ENCODE measurements around the gene SLC35E4.

SLC35E4 gene

DNA sequence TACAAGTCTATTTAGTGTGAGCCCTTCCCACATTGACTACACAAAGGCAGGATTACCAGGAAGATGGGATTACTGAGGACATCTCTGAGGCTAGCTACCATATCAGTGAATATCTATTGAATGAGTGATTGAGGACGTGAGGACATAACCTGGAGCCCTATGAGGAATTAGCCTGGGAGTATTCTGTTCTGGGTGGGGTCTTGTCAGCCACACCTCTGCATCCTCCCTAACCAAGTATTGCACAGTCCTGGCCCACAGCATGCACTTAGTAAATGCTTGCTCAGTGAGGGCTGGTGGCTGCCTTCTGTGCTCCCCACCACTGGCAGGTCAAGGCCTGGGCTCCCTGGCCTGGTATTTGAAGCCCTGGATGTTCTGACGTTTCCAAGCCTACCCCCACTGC is 17.3 kb downstream of the SLC35E4 start:
- no peak overlapping the region for H3K4me3 ChIP-seq (ENCODE audit: low read depth, low read length)
- no peaks in the 10 kb centered on the region for H3K27me3 ChIP-seq (ENCODE audit: insufficient read depth, low read length)
- H3K79me2 ChIP-seq (ENCODE audit: control insufficient read depth, insufficient read depth, low read length, unreplicated experiment), result no peaks in the 10 kb centered on the region
- H3K36me3 ChIP-seq (ENCODE audit: insufficient read depth, low read length), result no peaks in the 10 kb centered on the region
- H3K4me1 ChIP-seq (ENCODE audit: control insufficient read depth, insufficient read depth, low read length, unreplicated experiment), result peaks cover 9% of the 10 kb centered on the region
- no peak overlapping the region for H2AFZ ChIP-seq (ENCODE audit: low read length, unreplicated experiment)
- H3K27ac ChIP-seq (ENCODE audit: low read depth, low read length), result no peak overlapping the region

DNA sequence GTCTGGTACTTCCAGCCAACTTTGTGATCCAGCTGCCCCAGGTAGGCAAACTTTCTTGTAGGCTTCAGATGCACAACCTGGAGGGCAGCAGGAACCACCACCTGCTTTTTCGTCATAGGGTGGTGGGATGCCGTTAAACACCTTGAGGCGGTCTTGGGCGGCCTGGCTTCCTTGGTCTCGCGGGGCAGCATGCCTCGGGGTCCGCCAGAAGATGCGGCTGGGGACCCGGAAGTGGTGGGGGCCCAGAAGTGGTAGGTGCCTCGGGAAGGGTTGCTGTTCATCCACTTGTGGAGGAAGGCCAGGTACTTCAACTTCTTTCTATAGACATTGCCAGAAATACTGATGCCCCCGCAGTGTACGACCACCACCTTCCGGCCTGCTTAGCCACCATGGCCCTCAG is 18.8 kb downstream of the SLC35E4 start:
- no peak overlapping the region for H3K27ac ChIP-seq (ENCODE audit: low read depth, low read length)
- no peak overlapping the region for H3K4me3 ChIP-seq (ENCODE audit: low read depth, low read length)
- no peaks in the 10 kb centered on the region for H3K36me3 ChIP-seq (ENCODE audit: insufficient read depth, low read length)
- no peak overlapping the region for H2AFZ ChIP-seq (ENCODE audit: low read length, unreplicated experiment)
- peaks cover 4% of the 10 kb centered on the region for H3K4me1 ChIP-seq (ENCODE audit: control insufficient read depth, insufficient read depth, low read length, unreplicated experiment)
- no peaks in the 10 kb centered on the region for H3K79me2 ChIP-seq (ENCODE audit: control insufficient read depth, insufficient read depth, low read length, unreplicated experiment)
- H3K27me3 ChIP-seq (ENCODE audit: insufficient read depth, low read length), result no peaks in the 10 kb centered on the region

GRCh38 chr22:30655532-30655931 is 20.0 kb downstream of the SLC35E4 start:
- Histone ChIP-seq H3K4me1 (ENCODE audit: control insufficient read depth, insufficient read depth, low read length, unreplicated experiment) (no peaks in the 10 kb centered on the region), H3K27me3 (ENCODE audit: insufficient read depth, low read length) (no peaks in the 10 kb centered on the region), H3K36me3 (ENCODE audit: insufficient read depth, low read length) (no peaks in the 10 kb centered on the region), H3K27ac (ENCODE audit: low read depth, low read length) (no peak overlapping the region), H3K4me3 (ENCODE audit: low read depth, low read length) (no peak overlapping the region), H2AFZ (ENCODE audit: low read length, unreplicated experiment) (no peak overlapping the region), H3K79me2 (ENCODE audit: control insufficient read depth, insufficient read depth, low read length, unreplicated experiment) (no peaks in the 10 kb centered on the region)

DNA sequence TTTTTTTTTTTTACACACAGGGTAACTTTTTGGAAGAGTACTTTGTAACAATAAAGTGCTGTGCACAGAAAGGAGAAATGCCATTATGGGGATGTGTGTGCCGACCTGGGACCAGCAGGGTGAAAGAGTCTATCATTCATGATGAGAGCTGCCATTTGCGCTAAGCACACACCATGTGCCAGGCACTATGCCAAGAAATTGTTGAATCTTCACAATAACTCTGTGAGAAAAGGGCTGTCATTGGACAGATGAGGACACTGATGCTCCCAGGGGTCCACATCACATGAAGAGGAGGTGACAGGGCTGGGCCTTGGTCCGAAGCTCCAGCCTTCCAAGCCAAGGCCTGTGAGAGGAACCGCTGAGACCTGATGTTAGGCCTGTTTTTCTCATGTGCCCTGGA is 26.5 kb downstream of the SLC35E4 start:
- Histone ChIP-seq H3K27me3 (ENCODE audit: insufficient read depth, low read length) (no peaks in the 10 kb centered on the region), H2AFZ (ENCODE audit: low read length, unreplicated experiment) (no peak overlapping the region), H3K36me3 (ENCODE audit: insufficient read depth, low read length) (no peaks in the 10 kb centered on the region), H3K4me1 (ENCODE audit: control insufficient read depth, insufficient read depth, low read length, unreplicated experiment) (no peaks in the 10 kb centered on the region), H3K4me3 (ENCODE audit: low read depth, low read length) (no peak overlapping the region), H3K79me2 (ENCODE audit: control insufficient read depth, insufficient read depth, low read length, unreplicated experiment) (no peaks in the 10 kb centered on the region), H3K27ac (ENCODE audit: low read depth, low read length) (no peak overlapping the region)

GRCh38 chr22:30664798-30665197 is 29.2 kb downstream of the SLC35E4 start:
- no peaks in the 10 kb centered on the region for H3K27me3 ChIP-seq (ENCODE audit: insufficient read depth, low read length)
- no peak overlapping the region for H3K27ac ChIP-seq (ENCODE audit: low read depth, low read length)

GRCh38 chr22:30665266-30665665 is 29.7 kb downstream of the SLC35E4 start:
- H3K4me3 ChIP-seq (ENCODE audit: low read depth, low read length), result no peak overlapping the region
- peaks cover 5% of the 10 kb centered on the region for H3K4me1 ChIP-seq (ENCODE audit: control insufficient read depth, insufficient read depth, low read length, unreplicated experiment)
- H3K36me3 ChIP-seq (ENCODE audit: insufficient read depth, low read length), result no peaks in the 10 kb centered on the region
- no peak overlapping the region for H2AFZ ChIP-seq (ENCODE audit: low read length, unreplicated experiment)
- H3K27ac ChIP-seq (ENCODE audit: low read depth, low read length), result no peak overlapping the region
- H3K27me3 ChIP-seq (ENCODE audit: insufficient read depth, low read length), result no peaks in the 10 kb centered on the region
- H3K79me2 ChIP-seq (ENCODE audit: control insufficient read depth, insufficient read depth, low read length, unreplicated experiment), result no peaks in the 10 kb centered on the region

More at GRCh38 chr22:30664798-30665197, 29.2 kb downstream of the SLC35E4 start:
- Histone ChIP-seq H3K79me2 (ENCODE audit: control insufficient read depth, insufficient read depth, low read length, unreplicated experiment) (no peaks in the 10 kb centered on the region), H2AFZ (ENCODE audit: low read length, unreplicated experiment) (no peak overlapping the region), H3K4me1 (ENCODE audit: control insufficient read depth, insufficient read depth, low read length, unreplicated experiment) (peaks cover 5% of the 10 kb centered on the region), H3K4me3 (ENCODE audit: low read depth, low read length) (no peak overlapping the region), H3K36me3 (ENCODE audit: insufficient read depth, low read length) (no peaks in the 10 kb centered on the region)

DNA sequence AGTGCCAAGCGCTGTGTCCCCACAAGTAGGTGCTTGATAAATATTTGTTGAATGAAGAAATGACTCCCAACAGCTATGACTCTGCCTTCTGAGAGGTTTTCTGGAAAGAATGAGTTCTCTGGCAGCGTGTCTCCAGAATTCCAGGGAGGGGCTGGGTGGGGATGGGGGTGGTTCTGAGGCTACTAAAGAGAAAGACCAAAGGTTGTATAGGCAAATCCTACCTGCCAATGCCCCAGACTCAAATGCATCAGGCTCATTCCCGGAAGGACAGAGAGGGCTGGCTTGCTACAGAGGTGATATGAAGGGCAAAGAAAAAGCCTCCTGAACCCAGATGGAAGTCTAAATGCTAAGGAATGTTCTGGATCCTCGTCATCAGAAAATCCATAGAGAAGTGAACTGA is 30.2 kb downstream of the SLC35E4 start:
- Histone ChIP-seq H3K27ac (ENCODE audit: low read depth, low read length) (no peak overlapping the region), H3K36me3 (ENCODE audit: insufficient read depth, low read length) (no peaks in the 10 kb centered on the region), H2AFZ (ENCODE audit: low read length, unreplicated experiment) (no peak overlapping the region), H3K27me3 (ENCODE audit: insufficient read depth, low read length) (no peaks in the 10 kb centered on the region), H3K4me1 (ENCODE audit: control insufficient read depth, insufficient read depth, low read length, unreplicated experiment) (peaks cover 5% of the 10 kb centered on the region), H3K4me3 (ENCODE audit: low read depth, low read length) (no peak overlapping the region), H3K79me2 (ENCODE audit: control insufficient read depth, insufficient read depth, low read length, unreplicated experiment) (no peaks in the 10 kb centered on the region)

GRCh38 chr22:30667107-30667493 is 31.5 kb downstream of the SLC35E4 start:
- Histone ChIP-seq H3K27ac (ENCODE audit: low read depth, low read length) (peak overlapping the region; percentile 10; the same call in 1 of the 2 replicates), H3K27me3 (ENCODE audit: insufficient read depth, low read length) (no peaks in the 10 kb centered on the region), H3K4me3 (ENCODE audit: low read depth, low read length) (peak overlapping the region; percentile 84), H3K4me1 (ENCODE audit: control insufficient read depth, insufficient read depth, low read length, unreplicated experiment) (peaks cover 5% of the 10 kb centered on the region), H3K36me3 (ENCODE audit: insufficient read depth, low read length) (no peaks in the 10 kb centered on the region), H3K79me2 (ENCODE audit: control insufficient read depth, insufficient read depth, low read length, unreplicated experiment) (no peaks in the 10 kb centered on the region), H2AFZ (ENCODE audit: low read length, unreplicated experiment) (peak overlapping the region; percentile 64)

GRCh38 chr22:30667494-30668385 is 32.2 kb downstream of the SLC35E4 start, which contains the start of gene DUSP18:
Gene DUSP18, minus strand, starts transcription at chr22:30667875. Its CDS starts 3,872 bp downstream, at chr22:30664003.
- peak within 1 kb of the TSS; percentile 43; the same call in 1 of the 2 replicates for H3K27ac ChIP-seq (ENCODE audit: low read depth, low read length)

DNA sequence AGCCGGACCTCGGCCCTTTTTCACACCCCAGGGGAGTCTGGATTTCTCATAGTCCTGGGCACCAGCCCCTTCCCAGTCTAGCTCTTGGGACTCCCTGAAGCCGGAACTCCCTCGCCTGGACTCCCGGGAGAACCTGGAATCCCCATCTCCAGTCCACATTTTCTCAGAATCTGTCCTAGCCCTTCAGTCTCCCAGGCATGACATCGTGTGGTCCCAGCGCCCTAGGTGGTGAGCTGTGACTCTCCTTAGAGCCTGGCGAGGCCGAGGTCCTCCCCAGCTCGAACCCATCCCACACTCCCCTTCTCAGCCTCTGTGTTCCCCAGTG is 32.8 kb downstream of the SLC35E4 start:
- H3K27me3 ChIP-seq (ENCODE audit: insufficient read depth, low read length), result no peaks in the 10 kb centered on the region
- H3K27ac ChIP-seq (ENCODE audit: low read depth, low read length), result peak overlapping the region; percentile 43; the same call in 1 of the 2 replicates
- peaks cover 5% of the 10 kb centered on the region for H3K4me1 ChIP-seq (ENCODE audit: control insufficient read depth, insufficient read depth, low read length, unreplicated experiment)
- H3K79me2 ChIP-seq (ENCODE audit: control insufficient read depth, insufficient read depth, low read length, unreplicated experiment), result no peaks in the 10 kb centered on the region
- H3K4me3 ChIP-seq (ENCODE audit: low read depth, low read length), result peak overlapping the region; percentile 84
- H3K36me3 ChIP-seq (ENCODE audit: insufficient read depth, low read length), result no peaks in the 10 kb centered on the region
- peak overlapping the region; percentile 59 for H2AFZ ChIP-seq (ENCODE audit: low read length, unreplicated experiment)

More at GRCh38 chr22:30667494-30668385, 32.2 kb downstream of the SLC35E4 start, which contains the start of gene DUSP18:
- Histone ChIP-seq H3K4me3 (ENCODE audit: low read depth, low read length) (peak within 1 kb of the TSS; percentile 84), H2AFZ (ENCODE audit: low read length, unreplicated experiment) (peak within 1 kb of the TSS; percentile 64), H3K79me2 (ENCODE audit: control insufficient read depth, insufficient read depth, low read length, unreplicated experiment) (no peaks in the 10 kb centered on the region), H3K4me1 (ENCODE audit: control insufficient read depth, insufficient read depth, low read length, unreplicated experiment) (peaks cover 5% of the 10 kb centered on the region), H3K36me3 (ENCODE audit: insufficient read depth, low read length) (no peaks in the 10 kb centered on the region), H3K27me3 (ENCODE audit: insufficient read depth, low read length) (no peaks in the 10 kb centered on the region)

- Histone ChIP-seq H3K4me1 (ENCODE audit: control insufficient read depth, insufficient read depth, low read length, unreplicated experiment) (peaks cover 5% of the 10 kb centered on the region), H3K27me3 (ENCODE audit: insufficient read depth, low read length) (no peaks in the 10 kb centered on the region), H3K36me3 (ENCODE audit: insufficient read depth, low read length) (no peaks in the 10 kb centered on the region), H3K27ac (ENCODE audit: low read depth, low read length) (no peak overlapping the region), H3K4me3 (ENCODE audit: low read depth, low read length) (no peak overlapping the region), H2AFZ (ENCODE audit: low read length, unreplicated experiment) (no peak overlapping the region), H3K79me2 (ENCODE audit: control insufficient read depth, insufficient read depth, low read length, unreplicated experiment) (no peaks in the 10 kb centered on the region)
Observed at GRCh38 chr22:30671071-30671470, 35.5 kb downstream of the SLC35E4 start.
